ENCODE measurements around the gene TMEM52B.
A peak's percentile ranks its signal among the peaks of the same experiment; 100 is the strongest.
"Not testable (repeated sequence)": the region's sequence is repeated elsewhere in the genome, so short reads cannot be mapped to it uniquely, and the experiment has no call there.

Gene TMEM52B

DNA sequence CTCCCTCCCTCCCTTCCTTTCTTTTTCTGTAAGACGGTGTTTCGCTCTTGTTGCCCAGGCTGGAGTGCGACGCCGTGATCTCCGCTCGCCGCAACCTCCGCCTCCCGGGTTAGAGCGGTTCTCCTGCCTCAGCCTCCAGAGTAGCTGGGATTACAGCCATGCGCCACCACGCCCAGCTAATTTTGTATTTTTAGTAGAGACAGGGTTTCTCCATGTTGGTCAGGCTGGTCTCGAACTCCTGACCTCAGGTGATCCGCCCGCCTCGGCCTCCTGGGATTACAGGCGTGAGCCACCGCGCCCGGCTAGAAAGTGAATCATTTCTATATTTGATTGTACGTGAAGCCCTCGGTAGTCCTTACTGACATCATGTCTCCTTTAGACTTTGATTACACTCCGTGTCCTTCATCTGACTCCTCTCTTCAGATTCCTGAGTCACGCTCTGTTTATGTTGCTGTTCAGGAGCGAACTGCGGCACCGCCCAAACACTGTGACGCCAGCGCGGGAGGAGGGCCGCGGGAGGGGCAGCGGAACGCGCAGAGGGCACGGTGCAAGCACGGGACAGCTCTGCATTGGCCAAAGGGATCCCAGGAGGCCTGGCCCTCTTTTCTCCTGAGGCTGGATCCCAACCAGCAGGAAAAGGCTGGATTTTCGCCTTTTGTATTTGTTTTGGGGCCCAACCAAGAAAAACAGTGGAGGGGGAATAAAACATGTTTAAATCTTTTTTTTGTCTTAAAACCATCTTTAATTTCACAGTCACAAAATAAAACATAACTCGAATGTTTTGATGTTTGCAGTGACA lies 33.3 kb downstream of the TMEM52B start:
- DNase-seq (ENCODE audit: low spot score), result peak; percentile 93

DNA sequence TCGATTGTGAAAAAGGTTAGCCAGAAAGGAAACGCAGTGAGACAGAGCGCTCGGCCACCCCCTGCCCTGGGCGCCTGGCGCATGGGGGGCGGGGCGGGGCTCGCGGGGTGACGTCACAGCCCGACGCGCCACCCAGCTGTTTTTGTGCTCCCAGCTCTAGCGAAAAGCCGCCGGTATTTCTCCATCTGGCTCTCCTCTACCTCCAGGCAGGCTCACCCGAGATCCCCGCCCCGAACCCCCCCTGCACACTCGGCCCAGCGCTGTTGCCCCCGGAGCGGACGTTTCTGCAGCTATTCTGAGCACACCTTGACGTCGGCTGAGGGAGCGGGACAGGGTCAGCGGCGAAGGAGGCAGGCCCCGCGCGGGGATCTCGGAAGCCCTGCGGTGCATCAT lies 33.9 kb downstream of the TMEM52B start, which contains the start of gene GABARAPL1:
TSS of gene GABARAPL1 (plus strand) at position 139 of the 393 bp plus-strand sequence. CDS start at position 392, 253 bp downstream.
- peak; percentile 90 for DNase-seq (ENCODE audit: low spot score)

GRCh38 chr12:10213168-10214135 lies 34.6 kb downstream of the TMEM52B start:
- peak; percentile 79 for DNase-seq (ENCODE audit: low spot score)

DNA sequence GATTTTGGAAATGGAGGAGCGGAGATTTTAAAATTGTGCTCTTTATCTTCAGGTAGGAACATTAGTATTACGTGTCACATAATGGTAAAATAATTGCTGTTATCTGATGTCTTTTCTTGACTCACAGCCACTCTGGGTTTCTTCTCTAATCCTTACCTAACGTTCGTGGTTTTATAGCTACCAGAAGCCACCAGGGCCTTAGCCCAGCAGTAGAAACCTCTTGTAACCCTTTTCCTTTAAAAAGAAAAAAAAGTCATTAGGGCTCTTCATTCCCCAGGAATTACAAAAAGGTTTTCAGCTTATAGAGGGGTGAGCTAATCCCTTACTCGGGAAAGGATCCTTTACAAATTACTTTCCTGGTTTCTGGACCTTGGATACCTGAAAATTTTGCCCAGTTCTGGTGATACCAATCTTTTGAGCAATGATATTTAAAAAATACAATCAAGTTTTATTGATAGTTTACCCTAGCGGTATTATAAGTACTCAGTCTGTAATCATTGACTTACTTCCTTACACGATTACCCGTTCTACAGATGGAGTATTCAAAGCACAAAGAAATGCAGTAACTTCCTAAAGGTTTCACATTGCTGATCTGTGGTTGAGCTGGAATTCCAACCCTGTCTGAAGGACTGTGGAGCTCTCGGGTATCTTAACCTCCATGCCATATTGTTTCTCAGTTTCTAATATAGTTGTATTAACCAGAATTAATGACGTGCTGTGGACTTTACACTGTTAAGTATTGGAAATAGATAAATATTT lies 35.5 kb downstream of the TMEM52B start:
- no peak for DNase-seq (ENCODE audit: low spot score)

DNA sequence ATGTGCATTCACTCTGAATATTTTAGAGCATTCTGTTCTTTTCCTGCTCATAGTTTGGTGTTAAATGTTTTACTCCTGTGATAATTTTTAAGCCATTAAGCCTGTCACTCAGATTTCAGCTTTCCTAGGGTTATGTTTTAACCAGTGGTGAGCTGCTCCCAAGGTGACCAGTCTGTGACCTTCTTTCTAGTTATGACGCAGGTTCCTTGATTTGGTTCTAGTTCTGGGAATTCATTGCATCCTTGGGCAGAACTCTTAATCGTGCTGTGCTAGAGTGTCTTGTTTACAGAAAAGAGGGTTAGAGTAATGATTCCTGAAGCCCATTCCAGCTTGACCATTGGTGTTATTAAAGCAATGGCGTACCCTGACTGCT lies 36.0 kb downstream of the TMEM52B start:
- DNase-seq (ENCODE audit: low spot score), result no peak

DNA sequence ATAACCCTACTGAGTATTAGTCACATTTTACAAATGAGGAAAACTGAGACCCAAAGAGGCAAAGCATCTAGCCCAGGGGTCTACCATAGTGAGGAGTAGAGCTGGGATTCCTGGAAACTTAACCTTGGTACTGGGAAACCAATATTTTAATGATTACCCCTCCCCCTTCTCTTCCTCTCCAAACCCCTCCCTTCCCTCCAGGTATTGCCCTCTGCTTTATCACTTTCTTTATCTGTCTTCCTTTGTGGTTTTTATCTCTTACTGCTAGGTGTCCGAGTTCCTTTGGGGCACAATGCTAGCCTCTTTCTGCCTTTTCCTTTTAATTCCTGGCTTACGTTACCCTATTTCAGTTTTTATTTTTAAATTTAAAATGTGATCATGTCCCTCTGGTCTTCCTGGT lies 36.6 kb downstream of the TMEM52B start:
- no peak for DNase-seq (ENCODE audit: low spot score)

GRCh38 chr12:10215946-10216345 lies 37.1 kb downstream of the TMEM52B start:
- not testable (repeated sequence) for DNase-seq (ENCODE audit: low spot score)

- no peak for DNase-seq (ENCODE audit: low spot score)
Measured at GRCh38 chr12:10218021-10218420, 39.2 kb downstream of the TMEM52B start.

GRCh38 chr12:10220398-10221077 lies 41.7 kb downstream of the TMEM52B start:
- DNase-seq (ENCODE audit: low spot score), result no peak

DNA sequence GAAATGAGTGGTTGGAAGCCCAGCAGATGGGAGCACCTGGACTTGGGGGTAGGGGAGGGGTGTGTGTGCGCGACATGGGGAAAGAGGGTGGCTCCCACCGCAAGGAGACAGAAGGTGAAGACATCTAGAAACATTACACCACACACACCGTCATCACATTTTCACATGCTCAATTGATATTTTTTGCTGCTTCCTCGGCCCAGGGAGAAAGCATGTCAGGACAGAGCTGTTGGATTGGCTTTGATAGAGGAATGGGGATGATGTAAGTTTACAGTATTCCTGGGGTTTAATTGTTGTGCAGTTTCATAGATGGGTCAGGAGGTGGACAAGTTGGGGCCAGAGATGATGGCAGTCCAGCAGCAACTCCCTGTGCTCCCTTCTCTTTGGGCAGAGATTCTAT lies 43.0 kb downstream of the TMEM52B start:
- no peak for DNase-seq (ENCODE audit: low spot score)

DNA sequence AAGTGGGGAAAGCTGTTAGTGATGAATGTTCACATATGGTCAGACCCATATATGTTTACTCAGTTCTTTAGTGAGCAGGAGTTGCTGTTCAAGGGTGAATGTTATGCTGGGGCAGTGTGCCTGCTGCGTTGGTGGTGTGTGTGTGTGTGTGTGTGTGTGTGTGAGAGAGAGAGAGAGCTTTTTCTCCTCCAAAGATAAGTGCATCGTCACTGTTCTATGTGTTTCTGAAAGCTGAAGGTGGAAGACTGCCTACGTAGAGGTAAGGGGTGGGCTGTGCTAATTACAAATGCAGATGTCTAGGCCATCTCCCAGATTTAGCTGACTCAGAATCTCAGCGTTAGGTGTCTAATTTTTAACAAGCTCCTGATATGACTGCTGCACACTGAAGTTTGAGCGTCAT lies 44.4 kb downstream of the TMEM52B start:
- no peak for DNase-seq (ENCODE audit: low spot score)

DNA sequence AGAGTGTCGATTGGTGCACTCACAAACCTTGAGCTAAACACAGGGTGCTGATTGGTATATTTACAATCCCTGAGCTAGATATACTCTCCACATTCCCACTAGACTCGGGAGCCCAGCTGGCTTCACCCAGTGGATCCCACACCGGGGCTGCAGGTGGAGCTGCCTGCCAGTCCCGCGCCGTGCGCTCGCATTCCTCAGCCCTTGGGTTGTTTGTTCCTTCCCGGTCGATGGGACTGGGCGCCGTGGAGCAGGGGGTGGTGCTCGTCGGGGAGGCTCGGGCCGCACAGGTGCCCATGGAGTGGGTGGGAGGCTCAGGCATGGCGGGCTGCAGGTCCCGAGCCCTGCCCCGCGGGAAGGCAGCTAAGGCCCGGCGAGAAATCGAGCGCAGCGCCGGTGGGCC lies 46.6 kb downstream of the TMEM52B start:
- DNase-seq (ENCODE audit: low spot score), result not testable (repeated sequence)

DNA sequence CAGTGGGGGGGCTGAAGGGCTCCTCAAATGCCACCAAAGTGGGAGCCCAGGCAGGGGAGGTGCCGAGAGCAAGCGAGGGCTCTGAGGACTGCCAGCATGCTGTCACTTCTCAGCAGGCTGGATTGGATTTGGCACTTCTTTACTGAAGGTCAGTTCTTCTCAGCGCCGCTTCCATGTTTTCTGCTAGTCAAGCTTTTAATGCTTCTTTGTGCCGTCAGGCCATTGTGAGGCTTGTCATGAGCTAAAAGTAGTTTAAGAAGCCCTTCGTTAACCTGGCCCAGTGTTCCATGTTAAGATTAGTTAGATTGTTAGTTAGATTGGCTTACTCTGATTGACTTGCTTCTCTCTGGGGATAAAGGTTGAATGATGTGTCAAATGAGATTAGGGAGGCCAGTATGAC lies 47.3 kb downstream of the TMEM52B start:
- DNase-seq (ENCODE audit: low spot score), result no peak

GRCh38 chr12:10226731-10227130 lies 47.9 kb downstream of the TMEM52B start:
- DNase-seq (ENCODE audit: low spot score), result no peak

GRCh38 chr12:10227648-10228047 lies 48.8 kb downstream of the TMEM52B start:
- no peak for DNase-seq (ENCODE audit: low spot score)

GRCh38 chr12:10234562-10234961 lies 55.7 kb downstream of the TMEM52B start:
- DNase-seq (ENCODE audit: low spot score), result no peak

DNA sequence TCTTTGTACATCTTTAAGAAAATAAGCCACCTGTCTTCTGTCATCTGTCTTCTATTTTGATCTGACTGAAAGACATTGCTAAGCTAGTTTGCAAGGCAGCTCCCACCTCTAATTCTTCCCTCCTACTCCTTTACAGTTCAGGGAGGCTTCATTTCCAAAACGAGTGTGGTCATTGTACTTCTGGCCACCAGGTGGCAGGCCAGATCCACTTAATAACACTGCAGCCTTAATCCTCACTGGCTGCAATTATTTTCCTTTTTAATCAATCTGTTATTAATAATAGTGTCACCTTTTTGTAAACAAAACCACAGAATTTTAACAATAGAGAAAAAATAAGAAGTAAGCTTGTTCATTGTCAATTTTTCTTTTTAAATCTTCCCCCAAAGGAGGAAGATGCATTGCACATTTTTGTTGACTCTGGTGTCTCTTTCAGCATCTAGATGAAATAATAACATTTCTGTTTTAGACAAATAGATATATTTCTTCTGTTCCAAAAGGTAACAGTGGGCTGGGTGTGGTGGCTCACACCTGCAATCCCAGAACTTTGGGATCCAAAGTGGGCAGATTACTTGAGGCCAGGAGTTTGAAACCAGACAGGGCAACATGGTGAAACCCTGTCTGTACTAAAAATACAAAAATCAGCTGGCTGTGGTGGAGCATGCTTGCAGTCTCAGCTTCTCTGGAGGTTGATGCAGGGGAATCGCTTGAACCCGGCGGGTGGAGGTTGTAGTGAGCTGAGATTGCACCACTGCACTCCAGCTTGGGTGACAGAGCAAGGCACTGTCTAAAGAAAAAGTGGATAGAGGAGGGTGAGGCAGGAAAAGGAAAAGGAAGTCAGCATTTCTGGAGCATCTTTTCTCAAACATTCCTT lies 57.2 kb downstream of the TMEM52B start:
- no peak for DNase-seq (ENCODE audit: low spot score)

GRCh38 chr12:10236720-10237119 lies 57.9 kb downstream of the TMEM52B start:
- DNase-seq (ENCODE audit: low spot score), result no peak

- DNase-seq (ENCODE audit: low spot score), result no peak
Measured at GRCh38 chr12:10238526-10238925, 59.7 kb downstream of the TMEM52B start.

GRCh38 chr12:10241290-10241689 lies 62.5 kb downstream of the TMEM52B start:
- no peak for DNase-seq (ENCODE audit: low spot score)

All from ecto neural progenitor cell (in vitro differentiated cells).